GM19043 (cell line): Measurements from ENCODE around the gene C2.
A peak's percentile ranks its signal among the peaks of the same experiment; 100 is the strongest.

ENCODE experiments used
- ATAC-seq: cut with Tn5 transposase; IDR thresholded peaks from one replicate; pipeline ENCODE4 v1.9.1; 2021; ENCODE audit warnings: low read depth; ENCODE audit not compliant: unreplicated experiment

C2 gene

DNA sequence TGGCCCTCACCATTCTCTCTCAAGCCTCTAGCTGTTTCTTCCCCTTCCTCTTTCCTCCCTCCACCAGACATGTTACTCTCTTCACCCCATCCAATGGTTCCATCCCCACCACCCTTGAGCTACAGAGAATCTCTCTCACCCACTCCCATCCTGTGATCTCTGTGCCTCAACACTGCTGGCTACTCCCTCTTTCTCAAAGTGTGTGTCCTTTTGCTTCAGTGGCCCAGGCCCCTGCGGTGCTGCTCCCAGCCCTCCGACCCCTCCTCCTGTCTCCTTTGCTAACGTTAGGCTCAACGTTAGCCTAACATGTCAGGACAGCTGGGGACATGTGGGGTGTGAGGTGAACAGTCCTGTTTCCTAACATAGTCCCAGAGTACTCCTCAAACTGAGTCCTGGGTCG lies 25.4 kb downstream of the C2 start:
- ATAC-seq: no peak

DNA sequence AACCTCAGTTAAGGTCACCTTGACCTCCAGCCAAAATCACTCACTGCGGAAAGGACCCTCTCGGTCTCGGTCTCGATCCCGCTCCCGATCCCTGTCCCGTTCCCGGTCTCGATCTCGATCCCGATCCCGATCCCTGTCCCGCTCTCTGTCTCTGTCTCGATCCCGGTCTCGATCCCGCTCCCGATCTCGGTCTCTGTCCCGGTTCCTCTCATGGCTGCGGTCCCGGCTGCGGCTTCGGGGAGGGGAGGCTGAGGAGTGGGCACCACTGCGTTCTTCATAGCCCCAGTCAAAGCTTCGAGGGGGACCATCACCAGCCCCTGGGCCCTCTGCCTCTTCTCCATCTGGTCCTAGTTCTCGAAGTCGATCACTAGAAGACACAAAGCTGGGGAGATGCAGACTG lies 27.0 kb downstream of the C2 start:
- ATAC-seq: no peak

DNA sequence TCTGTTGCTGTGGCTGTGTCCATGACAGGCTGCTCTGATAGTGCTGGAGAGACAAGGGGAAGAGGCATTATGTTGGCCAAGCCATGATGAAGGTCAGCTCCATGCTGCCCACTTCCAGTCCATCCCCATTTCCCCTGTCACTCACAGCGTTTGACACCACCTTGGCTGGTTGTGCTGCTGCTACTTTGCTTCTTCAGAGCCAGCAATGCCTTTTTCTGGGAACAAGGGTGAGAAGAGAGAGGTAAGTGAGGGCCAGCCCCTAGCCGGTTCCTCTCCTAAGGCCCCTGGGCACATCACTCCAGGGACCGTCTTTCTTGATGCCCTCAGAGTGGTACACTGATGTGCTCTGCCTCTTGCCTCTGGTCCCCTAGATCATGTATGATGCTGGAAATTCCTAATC lies 29.3 kb downstream of the C2 start:
- no peak for ATAC-seq

DNA sequence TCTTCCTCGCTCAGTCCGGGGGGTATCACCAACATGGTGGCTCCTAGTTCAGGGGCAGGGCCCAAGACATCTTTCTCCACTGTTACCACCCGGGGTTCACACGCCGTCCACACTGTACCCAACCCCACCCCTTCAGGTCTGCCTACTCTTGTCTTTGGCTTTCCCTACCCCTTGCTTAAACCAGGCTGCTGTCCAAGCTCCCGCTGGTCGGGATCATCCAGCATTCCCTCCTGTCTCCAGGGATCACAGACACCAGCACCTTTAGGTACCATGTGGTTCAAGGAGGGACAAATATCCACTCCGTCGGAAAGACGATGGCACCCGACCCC lies 30.9 kb downstream of the C2 start:
- no peak for ATAC-seq

DNA sequence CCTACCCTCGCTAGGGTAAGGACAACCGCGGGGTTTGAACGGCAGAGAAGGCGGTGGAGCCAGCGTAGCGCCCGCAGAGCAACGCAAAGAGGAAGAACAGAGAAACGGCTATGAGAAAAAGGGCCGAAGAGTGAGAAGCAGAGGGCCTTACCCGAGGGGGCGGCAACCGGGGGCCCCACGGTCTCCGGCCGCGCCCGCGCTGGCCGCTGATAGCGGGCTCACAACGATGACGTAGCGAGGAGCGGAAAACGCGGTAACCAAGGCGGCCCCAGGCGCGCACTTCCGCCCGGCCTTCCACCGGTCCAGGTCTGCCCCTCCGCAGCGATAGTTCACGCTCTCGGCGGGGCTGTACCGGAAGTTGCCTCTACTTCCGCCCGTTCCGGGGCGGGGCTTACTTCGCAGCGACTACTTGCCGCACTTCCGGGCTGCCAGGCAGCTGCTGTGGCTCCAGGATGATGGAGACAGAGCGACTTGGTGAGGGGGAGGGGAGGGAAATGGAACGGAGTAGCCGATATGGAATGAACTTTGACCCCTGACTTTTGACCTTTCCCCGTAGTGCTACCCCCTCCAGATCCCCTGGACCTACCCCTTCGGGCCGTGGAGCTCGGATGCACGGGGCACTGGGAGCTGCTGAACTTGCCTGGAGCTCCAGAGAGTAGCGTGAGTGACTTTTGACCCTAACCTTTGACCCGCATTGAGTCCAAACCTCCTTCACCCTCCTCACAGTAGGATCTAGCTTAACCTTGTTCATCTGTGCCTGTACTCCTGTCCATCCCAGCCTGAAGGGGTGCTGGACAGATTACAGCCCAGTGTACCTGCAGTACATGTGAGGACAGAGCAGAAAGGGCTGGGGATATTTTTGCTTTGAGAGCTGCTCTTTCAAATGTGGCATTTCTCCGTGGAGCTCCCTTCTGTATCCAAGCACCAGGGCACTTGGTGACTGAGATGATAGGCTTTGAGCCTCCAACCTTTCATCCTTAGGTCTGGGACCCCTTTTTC lies 31.5 kb downstream of the C2 start, which contains the start of the genes NELFE and SKIC2:
NELFE (minus strand) TSS at position 231 of the 999 bp plus-strand sequence. CDS start 525 bp downstream, outside the sequence.
SKIC2 (plus strand) TSS at position 435 of the 999 bp plus-strand sequence; CDS start at position 453, 18 bp downstream.
- peak; percentile 96 for ATAC-seq

DNA sequence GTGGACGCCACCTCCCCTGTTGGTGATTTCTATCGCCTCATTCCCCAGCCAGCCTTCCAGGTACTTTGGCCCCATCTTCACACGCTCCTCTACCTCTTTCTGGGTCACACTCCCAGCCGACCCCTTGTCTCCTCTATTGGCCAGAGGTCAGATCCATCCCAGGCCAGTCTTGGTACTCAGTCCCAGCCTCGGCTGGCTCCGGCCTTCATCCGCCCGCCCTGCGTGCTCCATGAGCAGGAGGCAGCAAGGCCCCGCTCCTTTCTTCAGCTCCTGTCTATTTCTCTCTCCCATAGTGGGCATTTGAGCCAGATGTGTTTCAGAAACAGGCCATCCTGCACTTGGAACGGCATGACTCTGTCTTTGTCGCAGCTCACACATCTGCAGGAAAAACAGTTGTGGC lies 34.1 kb downstream of the C2 start:
- no peak for ATAC-seq

DNA sequence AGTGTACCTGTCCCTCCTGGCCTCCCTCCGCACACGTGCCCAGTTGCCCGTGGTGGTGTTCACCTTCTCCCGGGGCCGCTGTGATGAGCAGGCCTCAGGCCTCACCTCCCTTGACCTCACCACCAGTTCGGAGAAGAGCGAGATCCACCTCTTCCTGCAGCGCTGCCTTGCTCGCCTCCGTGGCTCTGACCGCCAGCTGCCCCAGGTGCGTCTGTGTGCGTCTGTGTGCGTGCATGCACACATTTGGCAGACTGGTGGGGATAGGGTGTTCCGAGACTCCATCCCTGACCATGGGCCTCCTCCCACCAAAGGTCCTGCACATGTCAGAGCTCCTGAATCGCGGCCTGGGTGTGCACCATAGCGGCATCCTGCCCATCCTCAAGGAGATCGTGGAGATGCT lies 36.4 kb downstream of the C2 start:
- no peak for ATAC-seq

DNA sequence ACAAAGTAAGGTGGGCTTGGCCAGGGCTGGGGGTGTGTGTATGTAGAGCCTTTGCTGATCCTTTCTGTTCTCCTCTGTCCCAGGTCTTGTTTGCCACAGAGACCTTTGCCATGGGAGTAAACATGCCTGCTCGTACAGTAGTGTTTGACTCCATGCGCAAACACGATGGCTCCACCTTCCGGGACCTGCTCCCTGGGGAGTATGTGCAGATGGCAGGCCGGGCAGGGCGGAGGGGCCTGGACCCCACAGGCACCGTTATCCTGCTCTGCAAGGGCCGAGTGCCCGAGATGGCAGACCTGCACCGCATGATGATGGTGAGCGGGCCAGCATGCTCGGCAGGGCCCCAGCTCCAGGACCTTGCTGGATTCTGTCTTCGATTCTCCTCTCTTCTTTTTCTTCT lies 38.2 kb downstream of the C2 start:
- ATAC-seq: no peak

DNA sequence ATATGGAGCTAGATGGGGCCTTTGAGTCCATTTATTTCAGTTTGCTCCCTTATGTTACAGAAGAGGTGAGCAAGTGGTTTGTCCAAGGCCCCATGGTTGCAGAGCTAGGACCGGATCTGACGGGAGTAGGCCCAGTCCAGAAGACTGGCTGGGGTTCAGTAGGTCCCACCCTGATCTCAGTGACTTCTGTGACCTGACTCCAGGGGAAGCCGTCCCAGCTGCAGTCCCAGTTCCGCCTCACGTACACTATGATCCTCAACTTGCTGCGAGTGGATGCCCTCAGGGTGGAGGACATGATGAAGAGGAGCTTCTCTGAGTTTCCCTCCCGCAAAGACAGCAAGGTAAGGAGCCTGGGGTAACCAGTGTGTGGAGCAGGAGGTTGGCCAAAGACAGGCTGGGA lies 39.0 kb downstream of the C2 start:
- ATAC-seq: no peak

DNA sequence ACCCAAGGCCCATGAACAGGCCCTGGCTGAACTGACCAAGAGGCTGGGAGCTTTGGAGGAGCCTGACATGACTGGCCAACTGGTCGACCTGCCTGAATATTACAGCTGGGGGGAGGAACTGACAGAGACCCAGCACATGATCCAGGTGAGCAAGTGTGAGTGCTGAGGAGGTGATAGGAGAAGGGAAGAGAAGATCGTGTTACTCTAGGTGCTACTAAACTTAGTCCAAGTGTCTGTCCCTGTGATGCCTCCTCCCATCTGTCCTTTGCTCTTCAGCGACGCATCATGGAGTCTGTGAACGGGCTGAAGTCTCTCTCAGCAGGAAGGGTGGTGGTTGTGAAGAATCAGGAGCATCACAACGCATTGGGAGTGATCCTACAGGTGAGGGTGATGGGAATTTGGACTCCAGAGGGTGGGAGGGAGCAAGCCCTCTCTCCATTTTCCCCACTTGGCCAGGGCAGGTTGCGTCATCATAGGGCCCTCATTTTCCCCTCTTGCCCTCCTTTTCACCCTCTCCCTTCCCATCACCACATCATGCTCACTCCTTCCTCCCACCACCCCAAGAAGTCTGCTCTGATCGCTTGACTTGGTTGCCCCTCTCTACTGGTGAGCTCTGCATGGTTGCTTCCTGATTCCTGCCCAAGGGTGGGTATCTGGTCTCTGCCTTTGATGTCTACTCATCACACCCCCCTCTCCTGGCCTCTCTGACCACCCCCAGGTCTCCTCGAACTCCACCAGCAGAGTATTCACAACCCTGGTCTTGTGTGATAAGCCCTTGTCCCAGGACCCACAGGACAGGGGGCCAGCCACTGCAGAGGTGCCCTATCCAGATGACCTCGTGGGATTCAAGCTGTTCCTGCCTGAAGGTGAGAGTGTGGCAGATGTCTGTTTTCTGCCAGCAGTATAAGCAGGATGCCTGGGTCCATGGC lies 39.7 kb downstream of the C2 start:
- ATAC-seq: no peak

DNA sequence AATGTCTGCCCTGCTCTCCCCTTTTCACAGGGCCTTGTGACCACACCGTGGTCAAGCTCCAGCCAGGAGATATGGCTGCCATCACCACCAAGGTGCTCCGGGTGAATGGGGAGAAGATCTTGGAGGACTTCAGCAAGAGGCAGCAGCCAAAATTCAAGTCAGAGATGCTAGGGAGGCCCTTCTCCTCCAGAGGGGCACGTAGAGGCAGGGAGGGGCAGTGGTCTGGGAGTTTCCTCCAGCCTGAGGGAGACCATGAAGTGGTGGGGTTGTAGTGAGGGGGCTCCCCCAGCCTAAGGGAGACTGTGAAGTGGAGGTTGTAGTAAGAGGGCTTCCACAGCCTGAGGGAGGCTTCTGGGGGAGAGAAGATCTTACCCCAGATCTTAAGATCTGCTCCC lies 40.4 kb downstream of the C2 start:
- no peak for ATAC-seq

DNA sequence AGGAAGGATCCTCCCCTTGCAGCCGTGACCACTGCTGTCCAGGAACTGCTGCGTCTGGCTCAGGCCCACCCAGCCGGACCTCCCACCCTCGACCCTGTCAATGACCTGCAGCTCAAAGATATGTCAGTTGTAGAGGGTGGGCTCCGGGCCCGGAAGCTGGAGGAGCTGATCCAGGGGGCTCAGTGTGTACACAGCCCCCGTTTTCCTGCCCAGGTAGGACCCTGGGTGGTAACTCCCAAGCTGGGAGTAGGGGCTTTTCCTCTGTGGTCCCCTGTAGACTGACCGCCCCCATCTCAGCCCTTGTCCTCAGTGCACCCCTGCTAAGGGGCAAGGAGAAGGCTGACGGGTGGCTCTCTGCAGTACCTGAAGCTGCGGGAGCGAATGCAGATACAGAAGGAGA lies 40.8 kb downstream of the C2 start:
- ATAC-seq: no peak

DNA sequence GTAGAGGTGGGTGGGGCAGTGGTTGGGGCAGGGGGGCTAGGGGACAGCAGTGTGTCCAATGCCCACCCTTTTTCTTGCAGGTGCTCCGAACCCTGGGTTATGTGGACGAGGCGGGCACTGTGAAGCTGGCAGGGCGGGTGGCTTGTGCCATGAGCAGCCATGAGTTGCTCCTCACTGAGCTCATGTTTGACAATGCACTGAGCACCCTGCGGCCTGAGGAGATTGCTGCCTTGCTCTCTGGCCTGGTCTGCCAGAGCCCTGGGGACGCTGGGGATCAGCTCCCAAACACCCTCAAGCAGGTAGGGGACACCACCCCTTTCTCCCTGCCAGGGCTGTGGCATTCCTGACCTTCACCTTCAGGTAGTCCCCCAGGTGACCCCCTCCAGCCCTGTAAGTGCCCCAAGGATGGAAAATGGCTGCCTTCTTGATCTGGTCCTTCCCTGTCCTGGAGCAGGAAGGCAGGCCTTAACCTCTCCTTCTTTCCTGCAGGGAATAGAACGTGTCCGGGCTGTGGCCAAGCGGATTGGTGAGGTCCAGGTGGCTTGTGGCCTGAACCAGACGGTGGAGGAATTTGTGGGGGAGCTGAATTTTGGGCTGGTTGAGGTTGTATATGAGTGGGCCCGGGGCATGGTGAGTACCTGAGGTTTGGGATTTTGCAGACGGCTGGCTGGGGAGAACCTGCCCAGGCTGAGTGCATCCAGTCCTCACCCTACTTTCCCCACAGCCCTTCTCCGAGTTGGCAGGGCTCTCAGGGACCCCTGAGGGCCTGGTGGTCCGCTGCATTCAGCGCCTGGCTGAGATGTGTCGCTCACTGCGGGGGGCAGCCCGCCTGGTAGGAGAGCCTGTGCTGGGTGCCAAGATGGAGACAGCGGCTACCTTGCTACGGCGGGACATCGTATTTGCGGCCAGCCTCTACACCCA lies 41.5 kb downstream of the C2 start:
- ATAC-seq: no peak

DNA sequence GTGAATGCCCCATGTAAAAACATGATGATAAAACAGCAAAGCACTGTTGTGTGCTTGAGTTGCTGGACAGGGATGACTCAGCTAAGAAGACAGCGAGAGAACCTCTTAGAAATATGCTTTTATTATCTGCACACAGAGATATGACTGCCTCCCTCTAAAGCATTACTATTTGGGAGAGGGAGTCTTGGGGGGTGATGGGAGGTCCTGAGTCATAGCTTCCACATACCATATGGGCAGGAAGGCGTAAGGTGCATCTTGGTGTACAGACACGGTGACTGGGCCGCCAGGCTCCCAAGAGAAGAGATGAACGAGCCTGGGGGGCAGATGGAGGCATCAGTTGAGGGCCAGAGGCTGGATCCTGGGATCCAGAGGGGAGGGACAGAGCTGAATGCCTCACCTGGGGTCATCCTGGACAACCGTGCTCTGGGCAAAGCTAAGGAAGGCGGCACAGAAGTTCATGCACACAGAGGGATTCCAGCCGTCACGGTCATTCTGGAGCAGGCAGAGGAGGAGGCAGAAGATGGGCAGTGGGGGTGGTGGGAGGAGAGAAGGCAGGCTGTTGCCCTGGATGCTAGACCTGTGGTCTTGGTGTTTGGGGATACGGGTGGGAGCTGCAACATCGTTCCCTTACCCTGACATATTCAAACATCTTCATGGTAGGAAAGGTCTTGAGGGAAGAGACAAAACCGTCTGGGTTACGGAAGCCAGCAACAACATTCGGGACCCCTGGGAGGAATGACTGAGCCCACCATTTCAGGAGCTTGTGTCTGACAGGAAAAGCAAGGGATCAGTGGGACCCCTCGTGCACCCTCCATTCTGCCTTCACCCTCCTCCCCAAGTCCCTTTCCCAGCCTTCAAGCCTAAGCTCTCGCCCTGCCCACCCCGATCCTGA lies 42.4 kb downstream of the C2 start:
- ATAC-seq: no peak

DNA sequence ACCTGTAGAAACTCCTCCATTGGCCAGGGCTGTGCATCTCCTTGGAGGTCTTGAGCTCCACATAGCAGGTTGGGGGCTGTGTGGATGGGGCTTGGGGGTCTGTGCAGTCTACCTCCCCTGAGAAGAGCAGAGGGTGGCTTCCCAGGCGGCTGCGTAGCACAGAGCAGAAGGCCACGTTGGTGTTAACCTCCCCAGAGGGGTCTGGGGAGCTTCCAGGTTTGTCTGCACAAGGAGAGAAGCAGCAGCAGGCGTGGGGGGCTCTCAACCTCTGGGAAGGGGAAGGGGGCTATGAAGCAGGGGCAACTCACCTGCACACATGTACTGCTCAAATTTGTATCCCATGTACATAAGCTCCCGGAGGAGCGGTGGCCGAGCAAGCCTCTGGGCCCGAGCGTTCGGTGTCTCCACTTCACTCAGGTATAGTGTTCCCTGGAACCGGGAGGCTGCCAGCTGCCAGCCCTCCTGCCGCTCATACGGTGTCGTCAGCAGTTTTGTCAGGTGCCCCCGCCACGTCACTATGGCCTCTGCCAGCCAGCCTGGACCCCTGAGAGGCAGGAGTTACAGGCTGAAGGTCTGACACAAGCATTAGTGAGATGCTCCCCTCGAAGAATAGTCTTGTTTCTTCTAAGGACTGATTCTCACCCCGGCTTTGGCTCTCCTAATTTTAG lies 43.2 kb downstream of the C2 start:
- ATAC-seq: no peak

DNA sequence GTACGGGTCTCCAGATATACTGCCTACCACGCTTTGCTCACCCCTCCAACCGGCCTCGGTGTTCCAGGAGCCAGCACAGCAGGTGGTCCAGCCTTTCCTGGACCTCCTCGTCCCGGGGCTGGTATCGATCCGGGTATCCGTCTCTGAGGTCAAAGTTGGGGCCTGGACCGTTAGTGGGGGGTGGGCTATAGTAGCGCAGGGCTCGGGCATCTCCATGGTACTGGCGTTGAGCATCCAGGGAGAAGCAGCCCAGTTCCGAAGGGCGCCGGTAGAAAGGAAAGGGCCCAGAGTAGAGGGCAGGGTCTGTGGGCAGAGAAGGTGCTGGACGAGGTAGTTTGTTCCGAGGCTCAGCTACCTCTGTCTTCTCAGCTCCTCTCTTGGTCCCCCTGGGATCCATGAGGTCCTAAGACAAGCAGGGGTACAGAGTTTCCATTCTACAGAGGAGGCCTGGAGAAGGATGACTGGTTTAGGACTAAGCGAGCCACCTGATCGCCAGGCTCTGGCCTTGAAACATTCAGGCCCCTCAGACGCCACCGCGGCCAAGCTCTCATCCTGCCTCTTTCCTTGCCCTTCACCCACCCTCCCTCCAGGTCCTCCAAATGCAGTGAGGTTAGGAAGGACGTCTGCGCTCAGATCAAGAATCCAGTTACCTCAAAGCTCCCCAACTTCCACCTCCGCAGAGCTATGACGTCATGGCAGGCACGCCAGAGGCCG lies 43.9 kb downstream of the C2 start:
- no peak for ATAC-seq

DNA sequence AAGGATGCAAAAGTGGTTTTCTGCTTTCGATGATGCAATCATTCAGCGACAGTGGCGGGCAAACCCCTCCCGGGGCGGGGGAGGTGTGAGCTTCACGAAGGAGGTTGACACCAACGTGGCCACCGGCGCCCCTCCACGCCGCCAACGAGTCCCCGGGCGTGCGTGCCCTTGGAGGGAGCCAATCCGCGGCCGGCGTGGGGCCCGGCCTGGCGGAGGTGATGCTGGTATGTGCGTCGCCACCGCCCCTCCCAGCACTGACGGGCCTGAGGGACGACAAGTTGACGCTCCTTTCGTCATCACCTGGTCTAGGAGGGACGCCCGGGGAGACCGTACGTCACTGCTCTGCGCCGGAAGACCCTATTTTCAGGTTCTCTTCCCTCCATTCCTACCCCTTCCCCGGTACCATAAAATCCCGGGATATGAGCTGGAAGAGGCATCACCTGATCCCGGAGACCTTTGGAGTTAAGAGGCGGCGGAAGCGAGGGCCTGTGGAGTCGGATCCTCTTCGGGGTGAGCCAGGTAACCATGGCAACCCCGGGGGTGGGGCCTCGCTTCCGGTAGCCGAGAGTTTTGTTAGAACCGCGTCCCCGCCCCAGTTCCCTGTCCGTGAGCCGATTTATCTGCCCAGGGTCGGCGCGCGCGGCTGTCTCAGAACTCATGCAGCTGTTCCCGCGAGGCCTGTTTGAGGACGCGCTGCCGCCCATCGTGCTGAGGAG lies 44.6 kb downstream of the C2 start, which contains the start of gene DXO:
DXO (minus strand) TSS at position 146 of the 716 bp plus-strand sequence. CDS start 463 bp downstream, outside the sequence.
- ATAC-seq: peak; percentile 87
